Activated T-cell treated with anti-CD3 and anti-CD28 coated beads, Interleukin-2, amount 50 U/mL, for 48 hours (primary cell): ENCODE measurements around the gene SAC3D1.
A peak's percentile ranks its signal among the peaks of the same experiment; 100 is the strongest.
"Not testable (repeated sequence)": the region's sequence is repeated elsewhere in the genome, so short reads cannot be mapped to it uniquely, and the experiment has no call there.

Source experiments
- DNase-seq, 2 experiments: peaks; one replicate each; pipeline ENCODE4 v3.0.0-alpha.2; 2020

SAC3D1 gene

GRCh38 chr11:65040847-65041622 is at the start of gene SAC3D1:
Gene SAC3D1, plus strand, starts transcription at chr11:65041210. Its CDS starts 83 bp downstream, at chr11:65041293.
- peak; percentile 93 to 94 for DNase-seq

GRCh38 chr11:64994318-64994717 is 46.7 kb upstream of the SAC3D1 start:
- no peak for DNase-seq

GRCh38 chr11:64996327-64996709 is 44.7 kb upstream of the SAC3D1 start:
- no peak for DNase-seq

- DNase-seq: no peak
These were observed 44.2 kb upstream of the SAC3D1 start, which contains the start of gene BATF2 for GRCh38 chr11:64996710-64997380. Gene BATF2, minus strand, starts transcription at chr11:64996971. Its CDS starts 57 bp downstream, at chr11:64996914.

GRCh38 chr11:64998141-64998540 is 42.9 kb upstream of the SAC3D1 start:
- DNase-seq: peak; percentile 24 to 39

- DNase-seq: no peak
These were observed 42.1 kb upstream of the SAC3D1 start for GRCh38 chr11:64998690-64999431.

GRCh38 chr11:64999478-64999877 is 41.5 kb upstream of the SAC3D1 start:
- no peak for DNase-seq

GRCh38 chr11:65002706-65003105 is 38.3 kb upstream of the SAC3D1 start:
- DNase-seq: no peak

- no peak for DNase-seq
These were observed 37.7 kb upstream of the SAC3D1 start for GRCh38 chr11:65003282-65003681.

GRCh38 chr11:65003968-65004367 is 37.0 kb upstream of the SAC3D1 start:
- not testable (repeated sequence) for DNase-seq

- no peak for DNase-seq
These were observed 33.0 kb upstream of the SAC3D1 start for GRCh38 chr11:65008016-65008415.

GRCh38 chr11:65008873-65009272 is 32.1 kb upstream of the SAC3D1 start:
- no peak for DNase-seq

GRCh38 chr11:65013130-65013887 is 27.7 kb upstream of the SAC3D1 start:
- peak; percentile 94 to 95 for DNase-seq

- DNase-seq: peak; percentile 89 to 93
These were observed 26.9 kb upstream of the SAC3D1 start, which contains the start of gene ARL2 for GRCh38 chr11:65013888-65014725. Gene ARL2, plus strand, starts transcription at chr11:65014160. Its CDS starts 48 bp downstream, at chr11:65014208.

GRCh38 chr11:65014726-65015227 is 26.2 kb upstream of the SAC3D1 start:
- DNase-seq: no peak

GRCh38 chr11:65016705-65017104 is 24.3 kb upstream of the SAC3D1 start:
- no peak for DNase-seq

- no peak for DNase-seq
These were observed 23.1 kb upstream of the SAC3D1 start for GRCh38 chr11:65017937-65018336.

GRCh38 chr11:65019824-65020223 is 21.2 kb upstream of the SAC3D1 start:
- DNase-seq: no peak

- DNase-seq: no peak
These were observed 20.0 kb upstream of the SAC3D1 start for GRCh38 chr11:65021003-65021402.

GRCh38 chr11:65021509-65021908 is 19.5 kb upstream of the SAC3D1 start:
- DNase-seq: no peak

GRCh38 chr11:65023502-65023901 is 17.5 kb upstream of the SAC3D1 start:
- DNase-seq: not testable (repeated sequence)
